ENCODE measurements around the gene CCDC27.

Gene CCDC27

DNA sequence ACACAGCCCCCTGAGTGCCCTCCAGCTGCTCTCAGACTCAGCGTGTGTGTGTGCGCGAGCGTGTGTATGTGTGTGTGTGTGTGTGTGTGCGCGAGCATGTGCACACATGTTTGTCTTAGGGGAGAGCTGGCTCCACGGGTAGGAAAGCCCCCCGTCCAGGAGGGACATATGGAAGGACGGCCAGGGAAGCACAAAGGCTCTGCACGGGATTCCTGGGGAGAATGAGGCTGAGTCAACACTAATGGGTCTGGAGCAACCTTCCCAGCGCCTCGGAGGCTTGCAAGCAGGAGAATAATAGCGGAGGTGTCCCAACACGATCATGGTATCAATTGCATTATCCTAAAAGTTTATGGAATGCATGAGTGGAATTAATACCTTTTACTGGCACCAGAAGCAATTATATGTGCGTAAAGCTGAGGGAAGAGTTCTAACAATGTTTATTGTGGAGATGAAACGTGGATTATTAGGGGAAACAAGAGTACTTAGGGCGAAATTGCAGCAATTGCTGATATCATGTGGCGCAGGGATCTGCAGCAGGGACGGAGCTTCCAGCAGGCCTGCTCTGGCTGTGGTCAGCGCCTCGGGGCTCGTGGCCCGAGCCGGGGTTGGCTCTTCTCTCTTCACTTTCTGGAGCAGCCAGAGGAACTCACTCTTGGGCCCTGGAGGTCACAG lies 40.3 kb upstream of the CCDC27 start:
- Histone ChIP-seq H3K4me1 (ENCODE audit: control insufficient read depth, insufficient read depth, low read length) (no peaks in the 10 kb centered on the region), H3K4me3 (ENCODE audit: low read length) (no peak overlapping the region), H3K27ac (ENCODE audit: low read depth, low read length) (no peak overlapping the region), H3K36me3 (ENCODE audit: control insufficient read depth, insufficient read depth, low read length) (no peaks in the 10 kb centered on the region), H3K9ac (ENCODE audit: low read length) (no peak overlapping the region), H3K27me3 (ENCODE audit: control insufficient read depth, insufficient read depth, low read length) (peaks cover 16% of the 10 kb centered on the region)

DNA sequence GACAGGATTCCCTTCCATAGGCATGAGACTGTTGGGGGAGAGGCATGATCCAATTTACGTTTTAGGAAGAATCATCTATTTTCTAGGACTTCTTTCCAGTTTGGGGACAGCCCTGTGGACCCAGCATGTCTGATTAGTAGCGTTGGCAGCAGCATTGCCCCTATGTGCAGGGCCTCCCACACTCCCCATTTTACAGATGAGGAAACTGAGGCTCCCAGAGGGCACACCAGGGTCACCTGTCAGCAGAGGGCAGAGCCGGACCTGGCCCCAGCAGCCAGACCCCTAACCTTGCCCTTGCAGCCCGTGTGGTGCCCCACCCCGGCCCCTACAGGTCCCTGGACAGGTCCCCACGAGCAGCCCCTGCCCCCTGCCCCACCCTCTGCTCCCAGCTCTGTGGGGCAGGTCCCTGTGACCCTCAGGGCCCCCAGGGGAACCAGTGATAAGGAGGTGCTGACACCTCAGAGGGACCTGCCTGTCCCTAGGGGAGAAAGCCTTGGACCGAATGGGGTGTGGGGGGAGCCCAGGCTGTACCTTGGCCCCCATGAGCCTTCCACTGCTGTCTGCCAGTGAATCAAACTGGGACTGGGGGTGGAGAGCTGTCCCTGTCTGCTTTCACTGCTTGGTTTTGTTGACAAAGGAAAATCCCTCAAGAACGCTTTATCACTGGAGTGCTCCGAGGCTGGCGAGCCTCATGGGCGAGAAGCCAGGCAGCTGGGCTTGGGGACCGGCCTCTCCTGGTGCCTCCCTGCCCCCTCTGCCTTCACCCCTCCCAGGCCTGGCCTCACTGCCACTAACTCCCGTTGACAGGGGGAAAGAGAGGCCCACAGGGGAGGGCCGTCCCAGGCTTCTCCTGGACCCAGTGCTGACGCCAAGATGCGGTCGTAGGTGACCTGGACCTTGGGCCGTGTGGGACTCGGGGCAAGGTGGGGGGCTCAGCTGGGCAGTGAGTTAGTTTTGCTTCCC lies 39.4 kb upstream of the CCDC27 start:
- Histone ChIP-seq H3K36me3 (ENCODE audit: control insufficient read depth, insufficient read depth, low read length) (no peaks in the 10 kb centered on the region), H3K9ac (ENCODE audit: low read length) (no peak overlapping the region), H3K27ac (ENCODE audit: low read depth, low read length) (no peak overlapping the region), H3K4me1 (ENCODE audit: control insufficient read depth, insufficient read depth, low read length) (no peaks in the 10 kb centered on the region), H3K27me3 (ENCODE audit: control insufficient read depth, insufficient read depth, low read length) (peaks cover 16% of the 10 kb centered on the region), H3K4me3 (ENCODE audit: low read length) (no peak overlapping the region)

DNA sequence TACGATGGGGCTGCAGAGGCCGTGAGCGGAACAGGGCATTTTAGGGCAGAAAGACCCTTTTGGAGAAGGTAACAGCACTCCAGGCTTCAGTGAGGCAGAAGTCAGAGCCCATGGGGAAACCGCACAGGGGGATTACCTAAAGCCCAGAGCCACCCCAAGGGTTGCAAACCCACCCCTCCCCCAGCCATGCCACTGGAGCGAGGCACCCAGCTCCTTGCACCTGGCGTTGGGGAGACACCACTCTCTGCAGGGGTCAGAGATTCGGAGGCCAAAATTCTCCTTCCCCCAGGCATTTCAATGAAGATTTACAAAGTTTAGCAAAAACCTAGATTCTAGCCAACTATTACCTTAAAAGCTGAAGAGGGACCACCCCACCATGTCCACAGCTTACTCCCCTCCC lies 38.4 kb upstream of the CCDC27 start:
- H3K4me3 ChIP-seq (ENCODE audit: low read length) = no peak overlapping the region
- no peaks in the 10 kb centered on the region for H3K4me1 ChIP-seq (ENCODE audit: control insufficient read depth, insufficient read depth, low read length)
- H3K36me3 ChIP-seq (ENCODE audit: control insufficient read depth, insufficient read depth, low read length) = no peaks in the 10 kb centered on the region
- H3K9ac ChIP-seq (ENCODE audit: low read length) = no peak overlapping the region
- peaks cover 9% of the 10 kb centered on the region for H3K27me3 ChIP-seq (ENCODE audit: control insufficient read depth, insufficient read depth, low read length)
- H3K27ac ChIP-seq (ENCODE audit: low read depth, low read length) = no peak overlapping the region

DNA sequence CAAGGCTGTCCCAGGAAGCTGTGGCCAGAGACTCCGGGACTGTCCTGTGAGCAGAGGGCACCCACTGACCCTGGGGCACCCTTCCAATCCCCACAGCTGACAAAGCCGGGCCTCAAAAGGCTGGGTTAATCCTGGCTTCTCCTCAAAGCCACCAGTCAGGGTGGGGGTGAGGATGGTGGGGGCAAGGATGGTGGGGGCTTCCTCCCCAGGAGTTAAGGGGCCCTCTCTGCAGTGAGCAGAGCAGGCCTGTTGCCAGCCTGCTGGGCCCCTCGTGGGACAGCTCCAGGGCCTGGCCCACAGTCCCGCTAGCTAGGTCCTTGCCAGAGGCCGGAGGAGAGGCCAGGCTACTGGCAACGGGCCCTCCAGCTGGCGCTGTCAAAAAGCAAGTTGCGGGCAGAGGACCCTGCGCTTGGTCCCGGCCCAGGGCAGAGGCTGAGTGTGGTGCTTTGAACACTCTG lies 37.9 kb upstream of the CCDC27 start:
- no peaks in the 10 kb centered on the region for H3K36me3 ChIP-seq (ENCODE audit: control insufficient read depth, insufficient read depth, low read length)
- H3K27me3 ChIP-seq (ENCODE audit: control insufficient read depth, insufficient read depth, low read length) = peaks cover 9% of the 10 kb centered on the region
- no peaks in the 10 kb centered on the region for H3K4me1 ChIP-seq (ENCODE audit: control insufficient read depth, insufficient read depth, low read length)
- no peak overlapping the region for H3K4me3 ChIP-seq (ENCODE audit: low read length)
- no peak overlapping the region for H3K9ac ChIP-seq (ENCODE audit: low read length)
- no peak overlapping the region for H3K27ac ChIP-seq (ENCODE audit: low read depth, low read length)

DNA sequence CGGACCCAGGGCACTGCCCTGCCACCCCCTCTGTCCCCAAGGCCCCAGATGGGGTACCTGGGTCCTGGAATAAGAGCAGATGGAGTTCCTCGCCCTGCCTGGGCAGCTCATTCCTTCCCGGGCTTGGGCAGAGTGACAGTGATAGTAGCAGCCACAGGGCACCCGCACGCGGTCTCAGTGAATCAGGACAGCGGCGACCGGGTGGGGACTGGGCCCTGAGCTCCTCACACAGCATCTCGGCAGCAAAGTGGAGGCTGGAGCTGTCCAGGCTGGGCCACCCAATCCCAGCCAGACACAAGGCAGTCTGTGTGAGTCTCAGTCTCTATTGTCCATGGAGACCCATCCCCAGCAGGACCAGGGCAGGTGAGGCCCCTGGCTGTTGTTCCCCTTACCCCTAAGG lies 37.4 kb upstream of the CCDC27 start:
- H3K4me3 ChIP-seq (ENCODE audit: low read length) = no peak overlapping the region
- peaks cover 9% of the 10 kb centered on the region for H3K27me3 ChIP-seq (ENCODE audit: control insufficient read depth, insufficient read depth, low read length)
- no peak overlapping the region for H3K9ac ChIP-seq (ENCODE audit: low read length)
- no peak overlapping the region for H3K27ac ChIP-seq (ENCODE audit: low read depth, low read length)
- no peaks in the 10 kb centered on the region for H3K4me1 ChIP-seq (ENCODE audit: control insufficient read depth, insufficient read depth, low read length)
- no peaks in the 10 kb centered on the region for H3K36me3 ChIP-seq (ENCODE audit: control insufficient read depth, insufficient read depth, low read length)

DNA sequence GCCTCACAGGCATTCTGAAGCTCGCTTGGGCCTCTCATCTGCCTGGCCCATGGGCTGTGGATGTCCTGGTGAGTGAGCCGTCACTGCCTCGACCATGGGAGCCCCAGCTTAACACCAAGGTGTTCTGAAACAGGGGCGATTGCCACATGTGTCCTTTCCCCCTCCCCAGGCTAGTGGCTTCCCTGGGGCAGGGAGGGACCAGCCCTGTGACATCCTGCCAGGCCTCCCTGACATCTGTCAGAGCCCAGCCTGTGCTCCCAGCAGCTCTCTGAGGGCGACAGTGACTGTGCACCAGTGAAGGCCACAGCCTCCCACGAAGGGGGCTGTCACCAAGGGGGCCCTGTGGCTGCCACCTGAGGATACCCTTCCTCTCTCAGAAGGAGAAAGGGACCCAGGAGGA lies 35.9 kb upstream of the CCDC27 start:
- Histone ChIP-seq H3K4me1 (ENCODE audit: control insufficient read depth, insufficient read depth, low read length) (no peaks in the 10 kb centered on the region), H3K9ac (ENCODE audit: low read length) (no peak overlapping the region), H3K4me3 (ENCODE audit: low read length) (no peak overlapping the region), H3K27me3 (ENCODE audit: control insufficient read depth, insufficient read depth, low read length) (peaks cover 6% of the 10 kb centered on the region), H3K36me3 (ENCODE audit: control insufficient read depth, insufficient read depth, low read length) (no peaks in the 10 kb centered on the region), H3K27ac (ENCODE audit: low read depth, low read length) (no peak overlapping the region)

DNA sequence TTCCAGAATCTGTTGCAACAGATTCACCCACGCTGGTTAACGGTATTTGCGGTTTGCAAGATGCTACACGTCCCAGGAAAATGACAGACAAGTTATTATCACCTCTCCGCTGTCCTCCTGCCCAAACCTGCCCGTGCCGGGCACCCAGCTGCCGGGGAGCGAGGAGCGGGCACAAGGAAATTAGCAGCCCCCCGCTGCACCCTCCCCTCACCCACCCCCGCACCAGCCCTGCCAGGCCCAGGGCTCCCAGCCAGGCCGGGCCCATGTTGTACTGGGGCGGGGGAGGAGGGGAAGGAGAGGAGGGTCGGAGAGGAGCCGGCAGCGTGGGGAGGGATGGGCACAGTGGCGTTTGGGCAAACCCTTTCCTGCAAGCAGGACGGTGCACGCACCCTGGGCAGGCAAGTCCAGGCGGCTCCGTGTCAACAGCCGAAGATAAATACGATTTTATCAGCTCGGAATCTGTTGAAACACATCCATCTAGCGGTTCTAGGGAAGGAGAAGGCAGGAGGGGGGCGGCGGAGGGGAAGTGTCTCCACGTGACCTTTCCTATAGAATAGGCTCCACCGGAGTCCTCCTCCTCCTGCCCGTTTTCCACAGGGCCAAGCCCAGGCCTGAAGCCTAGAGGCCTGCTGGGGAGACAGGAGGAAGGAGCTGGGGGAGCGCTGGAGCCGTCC lies 35.1 kb upstream of the CCDC27 start:
- H3K4me1 ChIP-seq (ENCODE audit: control insufficient read depth, insufficient read depth, low read length) = no peaks in the 10 kb centered on the region
- no peak overlapping the region for H3K9ac ChIP-seq (ENCODE audit: low read length)
- H3K4me3 ChIP-seq (ENCODE audit: low read length) = no peak overlapping the region
- H3K27me3 ChIP-seq (ENCODE audit: control insufficient read depth, insufficient read depth, low read length) = no peaks in the 10 kb centered on the region
- H3K27ac ChIP-seq (ENCODE audit: low read depth, low read length) = no peak overlapping the region
- no peaks in the 10 kb centered on the region for H3K36me3 ChIP-seq (ENCODE audit: control insufficient read depth, insufficient read depth, low read length)

DNA sequence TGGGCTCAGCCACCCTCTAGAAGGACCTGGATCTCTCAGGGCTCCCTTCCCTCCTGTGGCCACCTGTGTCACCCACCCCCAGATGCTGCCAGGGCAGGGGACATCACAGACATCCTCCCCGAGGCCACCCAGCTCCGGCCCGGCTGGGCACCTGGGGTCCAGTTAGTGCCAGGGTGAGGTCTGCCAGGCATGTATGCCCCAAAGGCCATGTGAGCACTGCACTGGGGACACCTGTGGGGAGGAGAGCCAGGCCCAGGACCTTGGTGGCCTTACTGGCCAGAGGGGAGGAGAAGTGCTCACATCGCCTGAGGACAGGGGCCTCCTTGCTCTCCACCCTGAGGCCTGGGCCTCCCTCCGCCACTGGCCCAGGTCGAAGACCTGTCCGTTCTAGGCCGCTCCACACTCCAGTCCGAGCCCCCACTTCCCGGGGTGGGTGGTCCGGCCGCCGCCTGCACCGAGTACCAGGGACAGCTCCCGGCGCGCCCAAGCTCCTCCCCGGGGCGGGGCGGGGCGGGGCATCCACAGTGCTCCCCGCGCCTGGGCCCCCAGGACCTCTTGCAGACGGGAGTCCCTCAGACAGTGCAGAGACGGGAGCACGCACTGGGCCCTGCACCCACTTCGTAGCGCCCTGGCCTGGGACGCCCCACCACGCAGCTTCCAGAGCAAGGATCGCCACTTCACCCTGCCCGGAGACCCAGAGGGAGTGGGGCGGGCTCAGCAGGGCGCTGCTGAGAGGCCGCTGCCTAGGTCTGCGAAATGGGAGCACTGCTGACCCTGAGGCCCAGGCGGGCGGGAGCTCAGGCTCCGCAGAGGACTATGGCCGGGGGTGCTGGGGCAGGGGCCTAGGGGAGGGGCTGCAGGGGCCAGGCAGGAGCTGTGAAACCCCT lies 34.3 kb upstream of the CCDC27 start:
- H3K36me3 ChIP-seq (ENCODE audit: control insufficient read depth, insufficient read depth, low read length) = no peaks in the 10 kb centered on the region
- H3K27ac ChIP-seq (ENCODE audit: low read depth, low read length) = no peak overlapping the region
- no peak overlapping the region for H3K9ac ChIP-seq (ENCODE audit: low read length)
- H3K4me3 ChIP-seq (ENCODE audit: low read length) = no peak overlapping the region
- no peaks in the 10 kb centered on the region for H3K4me1 ChIP-seq (ENCODE audit: control insufficient read depth, insufficient read depth, low read length)
- H3K27me3 ChIP-seq (ENCODE audit: control insufficient read depth, insufficient read depth, low read length) = no peaks in the 10 kb centered on the region

DNA sequence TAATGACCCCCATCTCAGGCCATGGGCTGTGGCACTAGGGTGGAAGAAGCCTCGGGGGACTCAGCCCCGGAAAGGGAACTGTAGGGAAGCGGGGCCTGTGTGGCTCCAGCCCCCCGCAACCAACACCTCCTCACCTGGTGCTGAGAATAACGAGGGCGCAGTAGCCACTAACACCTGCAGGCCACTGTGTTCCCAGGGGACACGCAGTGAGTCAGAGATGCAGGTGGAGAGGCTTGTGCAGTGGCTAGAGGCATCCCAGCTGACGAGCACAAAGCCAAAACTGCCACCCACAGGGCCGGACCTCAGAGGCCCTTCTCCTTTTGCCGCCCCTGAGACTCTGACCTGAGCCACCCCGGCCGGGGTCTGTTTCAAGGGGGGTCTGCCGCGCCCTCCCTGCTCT lies 33.5 kb upstream of the CCDC27 start:
- no peak overlapping the region for H3K27ac ChIP-seq (ENCODE audit: low read depth, low read length)
- H3K27me3 ChIP-seq (ENCODE audit: control insufficient read depth, insufficient read depth, low read length) = no peaks in the 10 kb centered on the region
- no peak overlapping the region for H3K9ac ChIP-seq (ENCODE audit: low read length)
- H3K36me3 ChIP-seq (ENCODE audit: control insufficient read depth, insufficient read depth, low read length) = no peaks in the 10 kb centered on the region
- no peaks in the 10 kb centered on the region for H3K4me1 ChIP-seq (ENCODE audit: control insufficient read depth, insufficient read depth, low read length)
- H3K4me3 ChIP-seq (ENCODE audit: low read length) = no peak overlapping the region

DNA sequence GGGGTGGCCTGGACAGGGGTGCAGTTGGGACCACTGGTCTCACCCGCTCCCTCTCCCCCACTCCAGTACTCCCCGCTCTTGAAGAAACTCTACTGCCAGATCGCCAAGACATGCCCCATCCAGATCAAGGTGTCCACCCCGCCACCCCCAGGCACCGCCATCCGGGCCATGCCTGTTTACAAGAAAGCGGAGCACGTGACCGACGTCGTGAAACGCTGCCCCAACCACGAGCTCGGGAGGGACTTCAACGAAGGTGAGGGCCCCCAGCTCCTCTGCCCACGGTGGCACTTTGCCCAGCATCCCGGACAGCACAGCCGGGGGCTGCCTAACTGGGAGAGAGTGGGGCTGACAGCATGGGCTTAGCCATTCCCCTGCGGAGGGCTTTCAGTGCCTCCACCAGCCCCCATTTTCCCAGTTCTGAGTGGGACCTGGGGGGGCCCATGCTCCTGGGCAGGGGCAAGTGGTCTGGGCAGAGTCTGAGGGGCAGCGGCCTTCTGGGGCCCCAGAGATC lies 30.2 kb upstream of the CCDC27 start:
- H3K27me3 ChIP-seq (ENCODE audit: control insufficient read depth, insufficient read depth, low read length) = no peaks in the 10 kb centered on the region
- no peak overlapping the region for H3K4me3 ChIP-seq (ENCODE audit: low read length)
- no peaks in the 10 kb centered on the region for H3K36me3 ChIP-seq (ENCODE audit: control insufficient read depth, insufficient read depth, low read length)
- H3K27ac ChIP-seq (ENCODE audit: low read depth, low read length) = no peak overlapping the region
- H3K4me1 ChIP-seq (ENCODE audit: control insufficient read depth, insufficient read depth, low read length) = no peaks in the 10 kb centered on the region
- H3K9ac ChIP-seq (ENCODE audit: low read length) = no peak overlapping the region

DNA sequence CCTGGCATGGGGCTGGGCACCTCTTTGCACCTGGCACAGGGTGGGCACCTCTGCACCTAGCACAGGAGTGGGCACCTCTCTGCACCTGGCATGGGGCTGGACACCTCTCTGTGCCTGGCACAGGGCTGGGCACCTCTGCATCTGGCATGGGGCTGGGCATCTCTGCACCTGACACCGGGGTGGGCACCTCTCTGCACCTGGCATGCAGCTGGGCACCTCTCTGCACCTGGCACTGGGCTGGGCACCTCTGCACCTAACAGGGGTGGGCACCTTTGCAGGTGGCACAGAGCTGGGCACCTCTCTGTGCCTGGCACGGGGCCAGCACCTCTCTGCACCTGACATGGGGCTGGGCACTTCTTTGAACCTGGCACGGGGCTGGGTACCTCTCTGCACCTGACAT lies 29.4 kb upstream of the CCDC27 start:
- Histone ChIP-seq H3K27ac (ENCODE audit: low read depth, low read length) (no peak overlapping the region), H3K9ac (ENCODE audit: low read length) (no peak overlapping the region), H3K27me3 (ENCODE audit: control insufficient read depth, insufficient read depth, low read length) (no peaks in the 10 kb centered on the region), H3K36me3 (ENCODE audit: control insufficient read depth, insufficient read depth, low read length) (no peaks in the 10 kb centered on the region), H3K4me3 (ENCODE audit: low read length) (no peak overlapping the region), H3K4me1 (ENCODE audit: control insufficient read depth, insufficient read depth, low read length) (no peaks in the 10 kb centered on the region)

All from rectal smooth muscle tissue (tissue), 1 donor.